Stimulated activated CD8-positive, alpha-beta memory T cell treated with anti-CD3 and anti-CD28 coated beads, Interleukin-2, amount 100 ng/mL, for 1 hour (primary cell): ENCODE data around the gene TPRKB.
"Not testable (repeated sequence)": the region's sequence is repeated elsewhere in the genome, so short reads cannot be mapped to it uniquely, and the experiment has no call there.

Experiments used
- DNase-seq, 2 donors: peaks; one replicate each; pipeline ENCODE4 v3.0.0-alpha.2; 2020; ENCODE audit warnings: low read depth in 2 of 2

The TPRKB gene

GRCh38 chr2:73700131-73700611 is 37.0 kb downstream of the TPRKB start:
- DNase-seq: no peak

DNA sequence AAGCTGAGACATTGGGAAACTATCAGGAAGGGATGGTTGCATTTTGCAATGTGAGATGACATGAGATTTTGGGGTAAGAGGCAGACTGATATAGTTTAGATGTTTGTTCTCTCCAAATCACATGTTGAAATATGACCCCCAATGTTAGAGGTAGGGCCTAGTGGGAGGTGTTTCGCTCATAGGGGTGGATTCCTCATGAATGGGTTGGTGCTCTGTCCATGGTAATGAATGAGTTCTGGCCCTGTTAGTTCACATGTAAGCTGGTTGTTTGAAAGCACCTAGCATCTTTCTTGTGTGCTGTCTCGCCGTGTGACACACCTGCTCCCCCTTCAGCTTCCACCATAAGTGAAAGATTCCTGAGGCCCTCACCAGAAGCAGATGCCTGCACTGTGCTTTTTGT is 37.7 kb downstream of the TPRKB start:
- DNase-seq: no peak

DNA sequence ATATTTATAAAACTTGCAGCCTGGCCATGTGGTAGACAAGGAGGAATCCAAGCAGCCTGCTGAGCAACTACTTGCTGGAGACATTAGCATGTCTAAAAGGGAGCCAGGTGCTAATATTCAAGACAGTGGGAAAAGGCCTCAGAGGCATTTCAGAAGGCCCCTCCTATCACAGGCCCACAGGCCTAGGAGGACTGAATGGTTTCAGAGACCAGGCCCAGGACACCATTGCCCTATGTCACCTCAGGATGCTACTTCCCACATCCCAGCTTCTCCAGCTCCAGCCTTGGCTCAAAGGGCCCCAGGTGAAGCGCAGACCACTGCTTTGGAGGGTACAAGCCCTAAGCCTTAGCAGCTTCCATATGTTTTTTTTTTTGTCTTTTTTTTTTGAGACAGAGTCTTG is 39.0 kb downstream of the TPRKB start:
- no peak for DNase-seq

DNA sequence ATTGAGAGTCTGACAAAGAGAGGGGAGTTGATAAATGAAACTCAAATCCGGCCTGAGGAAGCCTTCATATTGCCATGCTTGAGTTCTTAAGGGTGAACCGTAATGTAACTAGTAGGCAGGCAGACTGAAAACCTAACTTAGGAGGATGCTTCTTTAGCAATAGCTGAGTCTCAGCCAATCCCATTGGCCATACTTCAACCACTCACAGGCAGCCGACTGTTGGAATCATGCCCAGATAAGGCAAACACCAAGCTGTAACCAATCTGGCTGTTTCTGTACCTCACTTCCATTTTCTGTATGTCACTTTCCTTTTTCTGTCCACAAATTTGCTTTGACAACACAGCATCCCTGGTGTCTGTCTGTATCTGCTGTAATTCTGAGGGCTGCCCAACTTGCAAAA is 39.5 kb downstream of the TPRKB start:
- DNase-seq: no peak

GRCh38 chr2:73696985-73697384 is 40.2 kb downstream of the TPRKB start:
- not testable (repeated sequence) for DNase-seq

DNA sequence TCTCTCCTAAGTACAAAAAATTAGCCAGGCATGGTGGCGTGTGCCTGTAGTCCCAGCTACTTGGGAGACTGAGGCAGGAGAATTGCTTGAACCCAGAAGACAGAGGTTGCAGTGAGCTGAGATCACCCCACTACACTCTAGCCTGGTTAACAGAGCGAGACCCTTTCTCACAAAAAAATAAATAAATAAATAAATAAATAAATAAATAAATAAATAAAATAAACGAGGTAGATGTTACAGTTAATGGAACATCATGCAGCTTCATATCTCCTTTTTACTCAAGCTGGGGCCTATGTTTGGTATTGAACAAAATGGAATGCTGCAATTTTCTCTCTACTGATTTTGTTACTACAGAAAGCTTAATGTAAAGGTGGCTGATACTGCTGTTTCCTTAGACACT is 40.6 kb downstream of the TPRKB start:
- DNase-seq: not testable (repeated sequence)

- DNase-seq: not testable (repeated sequence)
Observed at GRCh38 chr2:73690372-73691088, 46.6 kb downstream of the TPRKB start.

DNA sequence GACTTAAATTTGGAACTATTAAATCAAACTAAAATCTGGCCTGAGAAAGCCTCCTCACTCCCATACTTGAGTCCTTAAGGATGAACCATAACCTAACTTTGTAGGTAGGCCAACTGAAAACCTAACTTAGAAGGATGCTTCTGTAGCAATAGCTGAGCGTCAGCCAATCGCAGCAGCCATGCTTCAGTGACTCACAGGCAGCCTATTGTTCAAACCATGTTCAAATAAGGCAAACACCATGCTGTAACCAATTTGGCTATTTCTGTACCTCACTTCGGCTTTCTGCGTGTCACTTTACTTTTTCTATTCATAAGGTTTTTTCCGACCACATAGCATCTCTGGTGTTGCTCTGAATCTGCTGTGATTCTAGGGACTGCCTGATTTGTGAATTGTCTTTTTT is 48.7 kb downstream of the TPRKB start:
- DNase-seq: not testable (repeated sequence)

GRCh38 chr2:73685764-73686438 is 51.2 kb downstream of the TPRKB start:
- no peak for DNase-seq

DNA sequence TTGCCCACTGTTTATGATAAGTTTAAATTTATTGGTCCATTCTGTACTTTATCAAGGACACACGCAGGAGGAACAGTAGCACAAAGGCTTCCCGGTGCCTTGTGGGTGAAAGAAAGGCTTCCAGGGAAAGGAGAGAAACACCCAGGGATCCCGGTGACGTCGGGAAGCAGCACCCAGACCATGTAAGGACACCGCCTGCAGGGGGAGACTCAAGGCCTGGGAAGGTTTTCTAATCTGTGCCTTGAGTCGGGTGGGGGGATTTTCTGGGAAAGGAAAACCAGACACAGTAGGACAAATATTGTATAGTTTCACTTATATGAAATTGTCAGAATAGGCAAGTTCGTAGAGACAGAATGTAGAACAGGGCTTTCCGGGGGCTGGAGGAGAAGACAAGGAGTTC is 52.2 kb downstream of the TPRKB start:
- DNase-seq: not testable (repeated sequence)

DNA sequence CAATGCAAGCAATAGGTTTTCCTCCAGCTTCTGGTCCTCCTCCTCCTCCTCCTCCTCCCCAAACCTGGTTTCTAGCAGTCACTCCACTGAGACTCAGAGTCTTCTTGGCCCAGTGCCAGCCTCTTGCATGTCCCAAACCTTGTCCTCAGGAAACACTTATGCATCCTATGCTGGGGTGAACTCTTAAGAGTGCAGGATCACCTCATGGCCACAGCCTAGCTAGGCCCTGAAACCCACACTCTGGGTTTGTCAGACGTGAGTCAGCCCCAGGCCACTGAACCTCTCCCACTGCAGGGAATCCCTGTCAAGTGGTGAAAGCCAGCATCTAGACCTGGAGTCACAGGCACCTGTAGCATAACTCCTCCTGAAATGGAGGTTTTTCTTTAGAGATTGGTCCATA is 52.8 kb downstream of the TPRKB start:
- DNase-seq: not testable (repeated sequence)

DNA sequence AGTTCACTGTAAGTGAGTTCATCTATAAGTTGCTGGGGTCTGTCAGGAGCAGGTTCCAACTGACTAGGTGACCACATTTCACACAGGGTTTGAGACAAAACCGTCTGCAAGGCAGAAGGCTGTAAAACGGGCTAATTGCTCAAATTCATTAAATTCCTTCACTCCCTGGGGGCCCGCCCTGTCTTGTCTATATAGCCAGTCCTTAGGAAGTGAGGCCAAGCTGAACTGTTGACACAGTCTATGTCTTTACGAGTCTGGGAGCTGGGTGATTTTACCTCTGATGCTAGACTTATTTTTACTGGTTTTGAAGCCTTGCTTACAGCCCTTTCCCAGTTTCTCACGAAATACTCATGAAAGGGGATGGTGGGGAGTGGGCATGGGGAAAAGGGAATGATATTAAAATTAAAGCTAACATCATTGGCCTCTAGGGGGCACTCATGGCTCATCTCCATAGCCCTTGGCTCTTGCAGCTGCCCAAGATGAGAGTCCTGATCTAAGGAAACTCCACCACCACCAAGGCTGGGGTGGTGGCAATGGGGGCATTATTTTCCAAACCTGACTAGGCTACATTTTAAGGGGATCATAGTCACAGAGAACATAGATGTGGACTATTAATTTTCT is 57.1 kb downstream of the TPRKB start:
- DNase-seq: not testable (repeated sequence)
